CD4-positive, alpha-beta memory T cell (primary cell): Measurements from ENCODE around the gene DSTN. TPM values are rescaled to one million over a fixed set of nuclear protein-coding genes. Genes with fewer than 3 reads are reported as not detected.

Experiments
- CTCF ChIA-PET: fragments of 350-600 bp; sonication (Branson Sonifier 250); formaldehyde crosslinking; loops from one replicate; lab custom pipeline; 2021; ENCODE audit warnings: inconsistent platforms; ENCODE audit not compliant: partially characterized antibody; lab: Charles Lee
- POLR2A ChIA-PET: fragments of 350-600 bp; sonication (Branson Sonifier 250); formaldehyde crosslinking; loops from one replicate; lab custom pipeline; 2021; ENCODE audit not compliant: partially characterized antibody; lab: Charles Lee
- DNase-seq, 5 donors: peaks; one replicate each; pipeline versions ENCODE4 v3.0.0 to v3.0.0-alpha.2; 2020 to 2022; ENCODE audit warnings: mixed read lengths in 1 of 5
- H3K27ac ChIP-seq: one replicate; pipeline ENCODE4 v1.7.0; 2013; ENCODE audit warnings: low read depth, low read length
- H3K27me3 ChIP-seq: 2 replicates; pipeline ENCODE4 v1.7.0; 2013; ENCODE audit warnings: mild to moderate bottlenecking, low read length, moderate library complexity; ENCODE audit not compliant: insufficient read depth
- H3K36me3 ChIP-seq: 2 replicates; pipeline ENCODE4 v1.7.0; 2013; ENCODE audit warnings: mild to moderate bottlenecking, low read length, moderate library complexity; ENCODE audit not compliant: insufficient read depth
- H3K4me1 ChIP-seq: 2 replicates; pipeline ENCODE4 v1.7.0; 2013; ENCODE audit warnings: mild to moderate bottlenecking, low read length, moderate library complexity; ENCODE audit not compliant: insufficient read depth
- H3K4me3 ChIP-seq, 2 donors: one replicate each; pipeline ENCODE4 v1.7.0; 2013; ENCODE audit warnings: low read length in 2 of 2, mild to moderate bottlenecking in 1 of 2
- H3K9me3 ChIP-seq, 2 donors: one replicate each; pipeline ENCODE4 v1.7.0; 2013; ENCODE audit warnings: low read length in 2 of 2, control low read depth in 1 of 2; ENCODE audit not compliant: control insufficient read depth in 1 of 2
- H3K27ac Mint-ChIP-seq, 7 donors: one replicate each; pipeline ENCODE4 v1.8.0; 2020 to 2021; ENCODE audit warnings: mixed read lengths in 7 of 7, mild to moderate bottlenecking in 6 of 7, inconsistent platforms in 3 of 7, moderate library complexity in 3 of 7
- H3K27me3 Mint-ChIP-seq, 2 donors: one replicate each; pipeline ENCODE4 v1.8.0; 2020 to 2021; ENCODE audit warnings: mixed read lengths in 2 of 2
- H3K36me3 Mint-ChIP-seq, 2 donors: one replicate each; pipeline ENCODE4 v1.8.0; 2020 to 2021; ENCODE audit warnings: mixed read lengths in 2 of 2, inconsistent platforms in 1 of 2, mild to moderate bottlenecking in 1 of 2
- H3K4me1 Mint-ChIP-seq, 4 donors: one replicate each; pipeline ENCODE4 v1.8.0; 2020 to 2021; ENCODE audit warnings: mixed read lengths in 4 of 4, mild to moderate bottlenecking in 1 of 4
- H3K4me3 Mint-ChIP-seq, 8 donors: one replicate each; pipeline ENCODE4 v1.8.0; 2020 to 2021; ENCODE audit warnings: mixed read lengths in 8 of 8, mild to moderate bottlenecking in 7 of 8, moderate library complexity in 6 of 8, inconsistent platforms in 3 of 8
- H3K9me3 Mint-ChIP-seq, 8 donors: one replicate each; pipeline ENCODE4 v1.8.0; 2020 to 2021; ENCODE audit warnings: mixed read lengths in 8 of 8, mild to moderate bottlenecking in 5 of 8, inconsistent platforms in 3 of 8, moderate library complexity in 1 of 8
- intact Hi-C: fragments of 100-400 bp; cut with micrococcal nuclease; formaldehyde crosslinking; loops from one replicate; pipeline ENCODE4 v1.15.1; 2023
- polyA plus RNA-seq, 2 donors: library from polyadenylated mRNA; unstranded; fragments of 300-500 nt; fragmentation: Illumina TruSeq; gene quantifications; one replicate each; pipeline ENCODE4 v1.2.3, GENCODE V29; 2021
- total RNA-seq, 2 experiments: library from RNA; stranded (reverse); gene quantifications; one replicate each; pipeline ENCODE4 v1.2.3, GENCODE V29; 2021

The DSTN gene
- total and polyA plus RNA-seq, 4 experiments from 2014 or later = 43.1 to 212 (median 98.3) TPM

- Histone ChIP-seq H3K9me3 (no peaks in the 10 kb centered on the region), H3K27ac (no peak overlapping the region), H3K27me3 (no peaks in the 10 kb centered on the region), H3K4me3 (no peak overlapping the region), H3K36me3 (no peaks in the 10 kb centered on the region), H3K4me1 (no peaks in the 10 kb centered on the region)
- H3K9me3 Mint-ChIP-seq = no peaks in the 10 kb centered on the region
- ChIA-PET POLR2A (no interaction called here), CTCF (no interaction called here)
- no peak overlapping the region for H3K27ac Mint-ChIP-seq
- peaks cover 0 to 3% (median 0%) of the 10 kb centered on the region in 4 donors for H3K4me1 Mint-ChIP-seq
- no peak for DNase-seq
- H3K27me3 Mint-ChIP-seq = no peaks in the 10 kb centered on the region
- no peak overlapping the region for H3K4me3 Mint-ChIP-seq
- H3K36me3 Mint-ChIP-seq = peaks cover 3 to 20% of the 10 kb centered on the region in 2 donors
- intact Hi-C loops = no loop called here
These were observed 72.8 kb downstream of the DSTN start for GRCh38 chr20:17642404-17643269.

- Mint-ChIP-seq H3K36me3 (peaks cover 3 to 17% of the 10 kb centered on the region in 2 donors), H3K4me3 (no peak overlapping the region), H3K27ac (peak overlapping the region in 2 of 7 donors; percentile 25 to 70), H3K4me1 (peaks cover 0 to 4% (median under 1%) of the 10 kb centered on the region in 4 donors), H3K27me3 (no peaks in the 10 kb centered on the region), H3K9me3 (no peaks in the 10 kb centered on the region)
- no peak overlapping the region for H3K4me3 ChIP-seq
- intact Hi-C loops = no loop called here
- no peaks in the 10 kb centered on the region for H3K9me3 ChIP-seq
- DNase-seq = no peak
- H3K36me3 ChIP-seq = no peaks in the 10 kb centered on the region
- no peaks in the 10 kb centered on the region for H3K4me1 ChIP-seq
- H3K27ac ChIP-seq = no peak overlapping the region
- H3K27me3 ChIP-seq = no peaks in the 10 kb centered on the region
- ChIA-PET CTCF (no interaction called here), POLR2A (no interaction called here)
These were observed 73.8 kb downstream of the DSTN start for GRCh38 chr20:17643531-17644188.

GRCh38 chr20:17644451-17644850 lies 74.6 kb downstream of the DSTN start:
- CTCF ChIA-PET = no interaction called here
- Mint-ChIP-seq H3K4me1 (peaks cover 2 to 8% (median 4%) of the 10 kb centered on the region in 4 donors), H3K4me3 (no peak overlapping the region), H3K27ac (no peak overlapping the region), H3K36me3 (peaks cover 3 to 15% of the 10 kb centered on the region in 2 donors), H3K9me3 (no peaks in the 10 kb centered on the region), H3K27me3 (no peaks in the 10 kb centered on the region)
- Histone ChIP-seq H3K27ac (no peak overlapping the region), H3K4me3 (no peak overlapping the region), H3K36me3 (no peaks in the 10 kb centered on the region), H3K27me3 (no peaks in the 10 kb centered on the region), H3K9me3 (no peaks in the 10 kb centered on the region), H3K4me1 (no peaks in the 10 kb centered on the region)
- no peak for DNase-seq
- POLR2A ChIA-PET = no interaction called here
- intact Hi-C loops = no loop called here

- DNase-seq = no peak
- H3K4me3 Mint-ChIP-seq = no peak overlapping the region
- Histone ChIP-seq H3K4me3 (no peak overlapping the region), H3K9me3 (no peaks in the 10 kb centered on the region), H3K4me1 (no peaks in the 10 kb centered on the region), H3K36me3 (no peaks in the 10 kb centered on the region), H3K27me3 (no peaks in the 10 kb centered on the region), H3K27ac (no peak overlapping the region)
- H3K9me3 Mint-ChIP-seq = no peaks in the 10 kb centered on the region
- H3K36me3 Mint-ChIP-seq = peaks cover 3 to 11% of the 10 kb centered on the region in 2 donors
- ChIA-PET POLR2A (no interaction called here), CTCF (interaction anchor here (1.3 kb wide), 1 partner anchor 10 kb away, joined by 3 read pairs; no protein-coding TSS in a partner anchor)
- no peaks in the 10 kb centered on the region for H3K27me3 Mint-ChIP-seq
- H3K4me1 Mint-ChIP-seq = peaks cover 2 to 8% (median 4%) of the 10 kb centered on the region in 4 donors
- intact Hi-C loops = no loop called here
- no peak overlapping the region for H3K27ac Mint-ChIP-seq
These were observed 75.1 kb downstream of the DSTN start for GRCh38 chr20:17645010-17645409.

GRCh38 chr20:17645546-17646208 lies 75.8 kb downstream of the DSTN start:
- H3K27ac ChIP-seq = no peak overlapping the region
- Mint-ChIP-seq H3K4me1 (peaks cover 2 to 8% (median 4%) of the 10 kb centered on the region in 4 donors), H3K27me3 (no peaks in the 10 kb centered on the region), H3K27ac (no peak overlapping the region), H3K9me3 (no peaks in the 10 kb centered on the region), H3K4me3 (no peak overlapping the region), H3K36me3 (peaks cover 3 to 6% of the 10 kb centered on the region in 2 donors)
- no peaks in the 10 kb centered on the region for H3K27me3 ChIP-seq
- DNase-seq = no peak
- H3K4me3 ChIP-seq = no peak overlapping the region
- intact Hi-C loops = no loop called here
- no peaks in the 10 kb centered on the region for H3K4me1 ChIP-seq
- H3K9me3 ChIP-seq = no peaks in the 10 kb centered on the region
- ChIA-PET POLR2A (no interaction called here), CTCF (interaction anchor here (1.3 to 1.4 kb wide), 2 partner anchors 9 to 109 kb away, joined by 3 to 4 read pairs; no protein-coding TSS in a partner anchor)
- no peaks in the 10 kb centered on the region for H3K36me3 ChIP-seq

GRCh38 chr20:17646209-17646960 lies 76.5 kb downstream of the DSTN start:
- Mint-ChIP-seq H3K27me3 (no peaks in the 10 kb centered on the region), H3K36me3 (peaks cover under 1 to 3% of the 10 kb centered on the region in 2 donors), H3K4me3 (no peak overlapping the region), H3K9me3 (no peaks in the 10 kb centered on the region), H3K4me1 (peaks cover 2 to 11% (median 4%) of the 10 kb centered on the region in 4 donors), H3K27ac (peak overlapping the region in 1 of 7 donors; percentile 46)
- DNase-seq = no peak
- POLR2A ChIA-PET = no interaction called here
- no peaks in the 10 kb centered on the region for H3K9me3 ChIP-seq
- intact Hi-C loops = no loop called here
- H3K27ac ChIP-seq = no peak overlapping the region
- H3K4me1 ChIP-seq = no peaks in the 10 kb centered on the region
- H3K36me3 ChIP-seq = no peaks in the 10 kb centered on the region
- no peak overlapping the region for H3K4me3 ChIP-seq
- H3K27me3 ChIP-seq = no peaks in the 10 kb centered on the region
- CTCF ChIA-PET = interaction anchor here (1.3 to 1.4 kb wide), 2 partner anchors 9 to 110 kb away, joined by 3 to 4 read pairs; no protein-coding TSS in a partner anchor
